BLaER1 treated with 17β-estradiol and CSF1 and Interleukin-3, amounts not matched to agents 10 nM and 100 nM (cell line): ENCODE measurements around the gene SNX20.
A peak's percentile ranks its signal among the peaks of the same experiment; 100 is the strongest.

Experiments used
- H3K27ac ChIP-seq, 11 experiments: shearing (Covaris generic); formaldehyde crosslinking; 2 replicates each; pipeline ENCODE4 v1.8.1; 2022
- H3K27me3 ChIP-seq, 11 experiments: shearing (Covaris generic); formaldehyde crosslinking; 2 replicates each; pipeline ENCODE4 v1.8.1; 2022
- H3K36me3 ChIP-seq, 11 experiments: shearing (Covaris generic); formaldehyde crosslinking; 2 replicates each; pipeline ENCODE4 v1.8.1; 2022
- H3K4me1 ChIP-seq, 10 experiments: shearing (Covaris generic); formaldehyde crosslinking; 2 replicates each; pipeline ENCODE4 v1.8.1; 2022
- H3K4me2 ChIP-seq, 11 experiments: shearing (Covaris generic); formaldehyde crosslinking; 2 replicates each; pipeline ENCODE4 v1.8.1; 2022
- H3K4me3 ChIP-seq, 10 experiments: shearing (Covaris generic); formaldehyde crosslinking; 2 replicates each; pipeline ENCODE4 v1.8.1; 2022
- H3K9ac ChIP-seq, 11 experiments: shearing (Covaris generic); formaldehyde crosslinking; 2 replicates each; pipeline ENCODE4 v1.8.1; 2022
- H3K9me3 ChIP-seq, 11 experiments: shearing (Covaris generic); formaldehyde crosslinking; replicated peaks in 1 of 11; 2 replicates each; pipeline ENCODE4 v1.8.1; 2022
- H4K20me1 ChIP-seq, 11 experiments: shearing (Covaris generic); formaldehyde crosslinking; 2 replicates each; pipeline ENCODE4 v1.8.1; 2022
- Cebpa-rat ChIP-seq, 11 experiments: shearing (Covaris generic); IDR thresholded peaks; 2 replicates each; pipeline ENCODE4 v1.8.1; 2022

SNX20 gene

DNA sequence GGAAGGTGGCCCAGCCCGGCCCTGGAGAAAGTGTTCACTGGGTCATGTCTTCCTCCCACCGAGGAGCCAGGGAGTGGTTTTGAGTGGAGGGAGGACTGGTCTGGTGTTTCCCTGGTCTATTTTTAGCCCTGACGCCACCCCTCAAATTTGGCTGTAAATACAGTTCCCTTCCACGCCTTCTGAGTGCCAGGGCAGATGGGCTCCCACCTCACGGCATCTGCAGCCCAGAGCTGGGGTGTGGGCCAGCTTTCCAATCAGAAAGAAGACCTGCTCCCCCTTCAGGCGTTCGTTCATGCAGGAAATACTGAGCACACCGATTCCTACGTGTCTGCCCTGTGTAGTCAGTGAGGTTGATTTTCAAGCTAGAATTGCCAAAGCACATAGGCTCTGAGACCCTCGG lies 53.7 kb downstream of the SNX20 start:
- Histone ChIP-seq H3K36me3 (no peaks in the 10 kb centered on the region), H3K9me3 (no peaks in the 10 kb centered on the region), H3K4me3 (no peak overlapping the region), H3K4me2 (peak overlapping the region; percentile 38 to 76 (median 54)), H3K27me3 (no peaks in the 10 kb centered on the region), H3K9ac (peak overlapping the region in 2 of 11 experiments; percentile 1 to 4; a peak in 1 of 22 replicates), H3K27ac (no peak overlapping the region; a peak in 1 of 22 replicates), H4K20me1 (no peaks in the 10 kb centered on the region; a peak in 1 of 22 replicates), H3K4me1 (peaks cover 17 to 40% (median 33%) of the 10 kb centered on the region in 10 experiments; a peak in 19 of 20 replicates)
- no peak for TF ChIP-seq Cebpa-rat (IDR thresholded peaks at IDR 0.05)

DNA sequence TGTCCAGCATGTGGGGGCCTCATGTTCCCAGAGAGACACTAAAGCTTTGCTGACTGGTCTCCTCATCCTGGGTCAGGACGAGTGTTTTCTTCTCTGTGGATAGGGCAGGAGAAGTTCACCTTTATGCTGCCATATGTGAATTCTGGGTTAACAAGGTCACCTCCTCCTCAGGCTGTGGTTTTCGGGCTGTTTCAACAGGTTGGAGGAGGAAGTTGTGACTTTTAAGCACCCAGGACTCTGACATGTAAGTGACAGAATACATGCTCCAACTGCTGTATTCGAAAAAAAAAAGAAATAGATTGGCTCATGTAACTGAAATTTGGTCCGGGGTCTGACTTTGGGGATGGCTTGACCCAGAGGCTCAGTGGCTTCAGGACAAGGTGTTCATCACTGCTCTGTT lies 54.2 kb downstream of the SNX20 start:
- H3K27ac ChIP-seq = 0 out of 22 replicates have a peak overlapping the region, but pooled peaks of 1 of the 11 experiments have one; percentile 5
- peak overlapping the region; percentile 38 to 76 (median 54) for H3K4me2 ChIP-seq

DNA sequence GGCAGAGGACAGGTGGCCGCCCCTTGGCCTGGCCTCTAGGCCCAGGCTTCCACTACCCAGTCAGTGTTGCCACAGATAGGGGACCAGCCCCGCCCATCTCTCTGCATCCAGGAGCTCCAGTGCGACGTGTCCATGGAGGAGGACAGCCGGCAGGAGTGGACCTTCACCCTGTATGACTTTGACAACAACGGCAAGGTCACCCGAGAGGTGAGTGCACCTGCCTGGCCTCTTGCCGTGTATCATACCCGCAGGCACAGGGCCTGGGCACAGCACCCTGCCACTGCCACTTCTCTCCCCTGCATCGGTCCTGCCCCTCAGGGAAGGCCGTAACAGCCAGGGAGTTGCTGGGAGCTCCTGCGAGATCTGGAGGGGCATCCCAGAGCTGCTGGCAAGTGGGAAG lies 55.7 kb downstream of the SNX20 start:
- Histone ChIP-seq H3K4me1 (peaks cover 17 to 45% (median 33%) of the 10 kb centered on the region in 10 experiments; a peak in 19 of 20 replicates), H3K4me2 (no peak overlapping the region; a peak in 1 of 22 replicates), H3K36me3 (no peaks in the 10 kb centered on the region), H3K9ac (no peak overlapping the region), H3K27me3 (no peaks in the 10 kb centered on the region), H3K27ac (no peak overlapping the region), H3K9me3 (no peaks in the 10 kb centered on the region), H3K4me3 (no peak overlapping the region), H4K20me1 (no peaks in the 10 kb centered on the region; a peak in 1 of 22 replicates)
- no peak for TF ChIP-seq Cebpa-rat (IDR thresholded peaks at IDR 0.05)

More for the DNA sequence above, 54.2 kb downstream of the SNX20 start:
- H3K9ac ChIP-seq = peak overlapping the region in 2 of 11 experiments; percentile 1 to 4; a peak in 1 of 22 replicates
- H3K4me1 ChIP-seq = peaks cover 17 to 40% (median 33%) of the 10 kb centered on the region in 10 experiments; a peak in 19 of 20 replicates
- no peak for TF ChIP-seq Cebpa-rat (IDR thresholded peaks at IDR 0.05)
- no peaks in the 10 kb centered on the region; a peak in 1 of 22 replicates for H4K20me1 ChIP-seq
- no peaks in the 10 kb centered on the region for H3K36me3 ChIP-seq
- no peaks in the 10 kb centered on the region for H3K27me3 ChIP-seq
- no peak overlapping the region for H3K4me3 ChIP-seq
- no peaks in the 10 kb centered on the region for H3K9me3 ChIP-seq

DNA sequence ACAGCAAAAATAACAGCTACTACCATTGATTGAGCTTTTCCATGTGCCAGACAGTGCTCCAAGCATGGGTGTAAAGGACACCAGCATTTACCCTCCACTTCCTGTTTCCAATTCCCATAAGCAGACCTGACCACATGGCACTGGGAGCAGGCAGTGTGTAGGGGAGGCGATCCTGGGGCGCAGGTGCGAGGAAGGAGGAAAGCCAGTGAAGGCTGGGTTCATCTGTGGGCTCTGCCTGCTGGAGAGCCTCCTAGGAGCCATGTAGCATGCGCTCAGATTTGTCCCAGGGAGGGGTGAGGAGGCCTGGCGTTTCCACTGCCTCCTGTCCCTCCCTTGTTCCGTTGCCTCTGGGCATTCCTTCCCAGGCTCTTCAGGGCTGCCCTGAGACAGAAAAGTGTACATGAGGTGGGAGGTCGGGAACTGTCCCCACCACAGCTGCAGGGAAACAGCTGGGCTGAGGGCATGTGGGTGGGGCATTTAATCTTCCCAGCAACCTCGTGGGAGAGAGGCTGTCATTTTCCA lies 56.6 kb downstream of the SNX20 start:
- TF ChIP-seq Cebpa-rat (IDR thresholded peaks at IDR 0.05) = no peak
- no peaks in the 10 kb centered on the region for H3K9me3 ChIP-seq
- no peak overlapping the region for H3K9ac ChIP-seq

DNA sequence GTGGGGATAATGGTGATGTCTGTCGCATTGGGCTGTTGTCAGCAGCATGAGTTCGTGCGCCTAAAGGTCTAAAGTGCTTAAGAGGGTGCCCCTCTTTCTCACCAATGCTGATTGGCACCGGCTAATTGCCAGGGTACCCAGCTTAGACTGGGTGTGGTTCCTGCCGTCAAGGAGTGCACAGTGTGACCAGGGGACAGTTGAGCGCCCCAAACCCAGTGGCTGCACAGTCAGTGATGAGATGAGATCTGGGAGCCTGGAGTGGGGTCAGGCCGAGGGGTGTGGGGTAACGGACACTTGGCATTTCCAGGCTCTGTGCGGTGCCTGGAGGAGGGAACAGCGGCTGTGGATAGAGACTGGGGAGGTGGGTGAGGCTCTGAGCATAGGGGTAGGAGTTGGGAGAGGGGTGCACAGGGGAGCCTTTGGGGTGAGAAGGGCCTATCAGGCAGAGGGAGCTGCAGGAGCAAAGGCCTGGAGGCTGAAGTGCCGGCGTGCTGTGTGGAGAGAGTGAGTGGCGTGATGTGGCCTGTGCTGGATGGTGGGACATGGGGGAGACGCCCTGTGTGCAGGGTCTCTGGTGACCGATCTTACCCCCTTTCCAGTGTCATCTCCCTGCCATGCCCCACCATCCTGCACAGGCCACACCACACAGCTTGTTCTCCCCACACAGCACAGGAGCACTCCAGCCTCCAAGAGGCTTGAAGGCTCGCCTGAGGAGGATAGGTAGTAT lies 58.3 kb downstream of the SNX20 start:
- H3K27me3 ChIP-seq = no peaks in the 10 kb centered on the region
- no peaks in the 10 kb centered on the region for H3K36me3 ChIP-seq
- no peaks in the 10 kb centered on the region for H3K9me3 ChIP-seq
- no peaks in the 10 kb centered on the region; a peak in 1 of 22 replicates for H4K20me1 ChIP-seq
- H3K27ac ChIP-seq = no peak overlapping the region
- H3K4me2 ChIP-seq = no peak overlapping the region
- H3K4me3 ChIP-seq = no peak overlapping the region
- peaks cover 19 to 68% (median 53%) of the 10 kb centered on the region in 10 experiments; a peak in 19 of 20 replicates for H3K4me1 ChIP-seq
- H3K9ac ChIP-seq = no peak overlapping the region
- TF ChIP-seq Cebpa-rat (IDR thresholded peaks at IDR 0.05) = no peak

More for the DNA sequence above, 56.6 kb downstream of the SNX20 start:
- H4K20me1 ChIP-seq = no peaks in the 10 kb centered on the region; a peak in 1 of 22 replicates
- peaks cover 17 to 53% (median 38%) of the 10 kb centered on the region in 10 experiments; a peak in 19 of 20 replicates for H3K4me1 ChIP-seq
- H3K36me3 ChIP-seq = no peaks in the 10 kb centered on the region
- H3K4me3 ChIP-seq = no peak overlapping the region
- peak overlapping the region in 8 of 11 experiments; percentile 9 to 54 (median 34); a peak in 9 of 22 replicates for H3K4me2 ChIP-seq
- H3K27ac ChIP-seq = no peak overlapping the region
- H3K27me3 ChIP-seq = no peaks in the 10 kb centered on the region

DNA sequence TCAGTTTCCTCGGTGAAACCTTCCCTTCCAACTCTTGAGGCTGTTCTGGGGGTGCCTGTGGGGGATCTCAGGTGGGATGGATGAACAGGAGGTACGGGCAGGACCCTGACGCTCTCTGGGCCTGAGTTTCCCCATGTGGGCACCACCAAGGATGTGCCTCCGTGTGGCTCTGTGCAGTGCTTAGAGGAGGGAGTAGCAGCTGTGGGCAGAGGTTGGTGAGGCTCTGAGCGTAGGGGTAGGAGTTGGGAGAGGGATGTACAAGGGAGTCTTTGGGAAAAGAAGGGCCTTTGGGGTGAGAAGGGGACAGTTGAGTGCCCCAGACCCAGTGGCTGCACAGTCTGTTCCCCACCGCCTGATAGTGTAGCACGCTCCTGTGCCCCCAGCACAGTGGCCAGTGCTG lies 59.1 kb downstream of the SNX20 start:
- Histone ChIP-seq H3K27me3 (no peaks in the 10 kb centered on the region), H3K9ac (no peak overlapping the region), H3K27ac (no peak overlapping the region), H3K4me2 (no peak overlapping the region), H3K4me3 (no peak overlapping the region), H3K36me3 (no peaks in the 10 kb centered on the region), H3K4me1 (peaks cover 19 to 68% (median 53%) of the 10 kb centered on the region in 10 experiments), H4K20me1 (no peaks in the 10 kb centered on the region; a peak in 1 of 22 replicates), H3K9me3 (no peaks in the 10 kb centered on the region)
- no peak for TF ChIP-seq Cebpa-rat (IDR thresholded peaks at IDR 0.05)
